Activated CD8-positive, alpha-beta memory T cell treated with anti-CD3 and anti-CD28 coated beads, Interleukin-2, amount 50 U/mL, for 48 hours (primary cell): ENCODE data around the gene DEFB123.
"Not testable (repeated sequence)": the region's sequence is repeated elsewhere in the genome, so short reads cannot be mapped to it uniquely, and the experiment has no call there.

ENCODE experiments used
- DNase-seq: peaks from one replicate; pipeline ENCODE4 v3.0.0-alpha.2; 2020

Gene DEFB123, protein sequence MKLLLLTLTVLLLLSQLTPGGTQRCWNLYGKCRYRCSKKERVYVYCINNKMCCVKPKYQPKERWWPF

DNA sequence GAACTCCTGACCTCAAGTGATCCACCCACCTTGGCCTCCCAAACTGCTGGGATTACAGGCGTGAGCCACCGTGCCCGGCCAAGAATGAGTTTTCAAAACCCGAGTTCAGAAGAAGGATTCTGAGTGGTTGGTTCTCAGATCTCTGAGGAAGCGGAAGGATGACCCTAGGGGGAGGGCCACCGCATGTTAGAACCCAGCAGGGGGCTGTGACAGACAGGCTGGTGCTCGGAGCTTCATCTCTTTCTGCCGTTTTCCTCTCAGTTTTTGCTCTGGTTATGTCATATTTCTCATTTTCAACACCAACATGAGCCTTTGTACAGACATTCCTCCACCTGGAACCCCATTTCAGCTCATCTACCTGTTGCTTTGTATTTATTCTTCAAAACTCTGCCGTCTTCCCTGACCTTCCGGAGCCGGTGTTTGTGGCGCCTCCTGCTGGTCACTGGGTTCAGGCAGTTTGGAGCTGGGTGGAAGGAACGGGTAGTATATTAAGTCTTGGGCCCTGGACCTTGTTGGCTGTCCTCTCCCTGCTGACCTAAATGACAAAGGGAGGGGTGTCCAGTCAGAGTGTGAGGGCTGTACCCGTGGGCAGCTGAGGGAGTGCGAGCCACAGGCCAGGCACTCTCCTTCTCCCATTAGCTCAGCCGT is at the start of gene DEFB123:
Gene DEFB123 (plus strand): TSS at position 621 of the 648 bp plus-strand sequence. CDS start 67 bp downstream, outside the sequence.
- peak; percentile 68 for DNase-seq

DNA sequence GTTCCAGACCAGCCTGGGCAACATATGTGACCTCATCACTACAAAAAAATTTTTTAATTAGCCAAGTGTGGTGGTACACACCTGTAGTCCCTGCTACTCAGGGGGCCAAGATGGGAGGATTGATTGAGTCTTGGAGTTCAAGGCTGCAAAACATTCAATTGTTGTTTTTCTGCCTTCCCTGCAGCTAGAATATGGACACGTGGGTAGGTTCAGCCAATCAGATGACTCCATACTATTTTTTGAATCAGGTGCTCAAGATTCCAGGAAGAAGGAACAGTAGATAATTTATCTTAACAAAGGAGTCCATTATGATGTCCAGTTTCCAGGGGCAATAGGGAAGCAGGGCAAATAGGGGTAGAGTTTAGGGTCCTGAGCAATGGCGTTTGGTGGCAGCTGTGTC is 47.6 kb upstream of the DEFB123 start:
- no peak for DNase-seq

DNA sequence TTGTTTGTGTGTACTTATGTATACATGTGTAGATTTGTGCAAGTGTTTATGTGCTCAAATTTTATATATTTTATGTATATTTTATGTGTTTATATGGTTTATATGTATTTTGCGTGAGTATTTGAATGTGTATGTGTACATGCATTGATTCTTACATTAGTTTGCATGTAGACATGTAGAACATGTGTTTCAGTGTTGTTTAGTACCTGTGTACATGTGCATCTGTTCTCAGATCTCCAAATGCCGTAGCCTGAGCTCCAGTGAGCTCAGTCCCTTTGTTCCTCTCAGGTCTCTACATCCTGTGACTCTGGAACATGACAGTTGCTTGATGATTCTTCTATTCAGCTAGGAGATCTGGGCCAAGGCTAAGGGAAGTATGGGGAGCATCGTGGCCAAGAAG is 45.5 kb upstream of the DEFB123 start:
- no peak for DNase-seq

DNA sequence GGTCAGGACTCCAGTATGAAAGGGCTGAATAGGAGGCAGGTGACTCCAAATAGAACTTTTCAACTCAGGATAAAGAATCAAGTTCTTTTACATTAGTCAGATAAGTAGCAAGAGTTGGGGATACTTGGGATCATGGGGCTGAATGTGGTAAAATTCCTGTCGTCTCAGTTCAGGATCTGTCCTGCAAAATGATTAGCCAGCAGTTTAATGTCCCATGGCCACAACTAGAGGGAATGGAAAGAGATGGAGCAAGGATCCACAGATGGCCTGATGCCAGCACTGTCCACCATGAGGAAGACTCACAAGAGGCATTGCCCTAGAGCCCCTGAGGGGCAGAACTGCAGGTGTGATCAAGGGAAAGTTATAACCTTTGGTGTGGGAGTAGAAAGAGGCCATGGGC is 36.5 kb upstream of the DEFB123 start:
- no peak for DNase-seq

DNA sequence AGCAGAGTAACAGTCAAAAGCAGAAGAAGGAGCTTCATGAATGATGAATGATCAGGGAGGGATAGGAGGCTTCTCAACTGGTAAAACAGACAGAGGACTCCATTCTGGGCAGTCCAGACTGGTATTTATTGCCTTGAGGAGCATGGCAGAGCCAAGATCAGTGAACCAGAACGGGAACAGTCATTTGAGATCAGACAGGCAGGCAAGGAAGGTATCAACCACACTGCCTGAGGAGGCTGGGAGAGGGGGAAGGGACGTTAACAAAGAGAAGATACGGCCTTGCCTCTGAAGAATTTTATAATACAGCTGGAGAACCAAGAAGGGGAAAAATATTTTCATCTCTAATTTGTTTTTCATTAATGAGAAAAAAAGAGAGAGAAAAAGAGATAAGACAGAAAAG is 34.3 kb upstream of the DEFB123 start, which contains the start of gene DEFB121:
Gene DEFB121 (minus strand): TSS at position 101 of the 400 bp plus-strand sequence. CDS start 63 bp downstream, at position 38.
- DNase-seq: no peak

DNA sequence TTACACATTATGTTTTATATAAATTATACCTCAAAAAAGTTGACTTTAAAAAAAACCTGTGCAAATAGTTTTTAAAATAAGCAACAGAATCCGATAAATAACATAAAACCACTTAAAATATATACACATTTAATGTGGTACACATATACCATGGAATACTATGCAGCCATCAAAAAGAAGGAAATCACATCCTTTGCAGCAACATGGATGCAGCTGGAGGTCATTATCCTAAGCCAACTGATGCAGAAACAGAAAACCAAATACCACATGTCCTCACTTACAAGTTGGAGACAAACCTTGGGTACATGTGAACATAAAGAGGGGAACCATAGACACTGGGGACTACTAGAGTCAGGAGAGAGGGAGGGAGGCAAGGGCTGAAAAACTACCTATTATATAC is 30.4 kb upstream of the DEFB123 start:
- DNase-seq: no peak

DNA sequence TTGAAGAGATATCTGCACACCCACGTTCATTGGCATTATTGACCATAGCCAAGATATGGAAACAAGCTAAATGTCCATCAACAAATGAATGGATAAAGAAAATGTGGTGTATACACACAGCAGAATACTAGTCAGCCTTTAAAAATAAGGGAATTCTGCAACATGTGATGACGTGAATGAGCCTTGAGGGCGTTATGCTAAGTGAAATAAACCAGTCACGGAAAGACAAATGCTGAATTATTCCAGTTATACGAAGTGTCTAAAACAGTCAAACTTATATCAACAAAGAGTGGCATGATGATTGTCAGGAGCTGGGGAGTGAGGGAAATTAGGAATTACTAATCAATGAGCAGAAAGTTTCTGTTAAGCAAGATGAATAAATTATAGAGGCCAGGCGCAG is 26.1 kb upstream of the DEFB123 start:
- DNase-seq: no peak

DNA sequence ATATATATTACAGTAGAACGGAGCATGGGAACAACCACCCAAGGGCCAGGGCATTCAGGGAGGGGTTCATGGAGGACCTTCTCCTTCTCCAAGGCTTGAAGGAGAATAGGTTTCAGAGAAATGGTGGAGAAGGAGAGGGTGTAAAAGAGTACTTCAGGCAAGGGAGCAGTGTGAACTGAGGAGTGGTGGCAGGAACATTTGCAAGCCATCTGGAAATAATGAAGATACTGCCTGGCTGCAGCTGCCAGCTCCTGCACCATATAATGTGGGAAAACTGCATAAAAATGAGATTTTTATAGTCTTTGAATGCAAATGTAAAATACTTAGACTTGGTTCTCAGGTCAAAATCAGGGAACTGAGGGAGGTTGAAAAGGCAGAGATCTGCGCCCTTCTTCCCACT is 24.8 kb upstream of the DEFB123 start:
- no peak for DNase-seq

DNA sequence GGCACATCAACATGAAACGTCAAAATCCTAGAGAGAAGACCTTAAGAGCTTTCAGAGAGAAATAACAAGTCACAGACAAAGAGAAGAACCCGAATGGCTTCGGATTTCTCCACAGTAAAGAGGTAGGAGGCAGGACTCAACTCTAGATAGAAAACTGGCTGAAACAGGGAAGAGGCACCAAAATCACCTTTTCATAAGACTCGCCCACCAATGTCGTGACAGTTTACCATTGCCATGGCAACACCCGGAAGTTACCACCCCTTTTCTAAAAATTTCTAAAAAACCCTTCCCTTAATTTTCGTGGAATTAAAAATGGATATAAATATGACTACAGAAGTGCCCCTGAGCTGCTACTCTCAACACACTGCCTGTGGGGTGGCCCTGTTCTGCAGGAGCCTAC is 22.1 kb upstream of the DEFB123 start:
- no peak for DNase-seq

DNA sequence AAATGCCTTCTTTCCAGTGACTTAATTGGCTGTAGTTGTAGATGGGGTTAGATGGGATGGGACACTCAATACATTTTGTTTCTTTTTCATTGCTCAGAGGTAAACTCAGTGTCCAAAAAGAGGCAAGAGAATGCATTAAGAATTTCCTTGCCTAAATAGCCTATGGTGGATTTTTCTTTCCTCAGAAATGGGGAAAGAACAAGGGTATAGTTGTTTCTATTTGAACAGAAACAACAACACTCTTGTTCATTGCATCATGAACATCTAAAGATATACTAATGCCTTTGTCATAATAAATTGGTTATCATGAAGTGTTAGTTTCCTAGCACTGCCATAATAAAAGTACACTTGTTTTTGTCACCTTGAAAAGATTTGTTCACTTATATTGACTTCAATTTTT is 14.6 kb upstream of the DEFB123 start:
- DNase-seq: no peak

DNA sequence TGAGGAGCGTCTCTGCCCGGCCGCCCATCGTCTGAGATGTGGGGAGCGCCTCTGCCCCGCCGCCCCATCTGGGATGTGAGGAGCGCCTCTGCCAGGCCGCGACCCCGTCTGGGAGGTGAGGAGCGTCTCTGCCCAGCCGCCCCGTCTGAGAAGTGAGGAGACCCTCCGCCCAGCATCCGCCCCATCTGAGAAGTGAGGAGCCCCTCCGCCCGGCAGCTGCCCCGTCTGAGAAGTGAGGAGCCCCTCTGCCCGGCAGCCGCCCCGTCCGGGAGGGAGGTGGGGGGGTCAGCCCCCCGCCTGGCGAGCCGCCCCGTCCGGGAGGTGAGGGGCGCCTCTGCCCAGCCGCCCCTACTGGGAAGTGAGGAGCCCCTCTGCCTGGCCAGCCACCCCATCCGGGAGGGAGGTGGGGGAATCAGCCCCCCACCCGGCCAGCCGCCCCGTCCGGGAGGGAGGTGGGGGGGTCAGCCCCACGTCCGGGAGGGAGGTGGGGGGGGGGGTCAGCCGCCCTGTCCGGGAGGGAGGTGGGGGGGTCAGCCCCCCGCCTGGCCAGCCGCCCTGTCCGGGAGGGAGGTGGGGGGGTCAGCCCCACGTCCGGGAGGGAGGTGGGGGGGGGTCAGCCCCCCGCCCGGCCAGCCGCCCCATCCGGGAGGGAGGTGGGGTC is 13.4 kb upstream of the DEFB123 start:
- DNase-seq: not testable (repeated sequence)

DNA sequence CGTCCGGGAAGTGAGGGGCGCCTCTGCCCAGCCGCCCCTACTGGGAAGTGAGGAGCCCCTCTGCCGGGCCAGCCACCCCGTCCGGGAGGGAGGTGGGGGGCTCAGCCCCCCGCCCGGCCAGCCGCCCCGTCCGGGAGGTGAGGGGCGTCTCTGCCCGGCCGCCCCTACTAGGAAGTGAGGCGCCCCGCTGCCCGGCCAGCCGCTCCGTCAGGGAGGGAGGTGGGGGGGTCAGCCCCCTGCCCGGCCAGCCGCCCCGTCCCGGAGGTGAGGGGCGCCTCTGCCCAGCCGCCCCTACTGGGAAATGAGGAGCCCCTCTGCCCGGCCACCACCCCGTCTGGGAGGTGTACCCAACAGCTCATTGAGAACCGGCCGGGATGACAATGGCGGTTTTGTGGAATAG is 12.9 kb upstream of the DEFB123 start:
- DNase-seq: not testable (repeated sequence)

DNA sequence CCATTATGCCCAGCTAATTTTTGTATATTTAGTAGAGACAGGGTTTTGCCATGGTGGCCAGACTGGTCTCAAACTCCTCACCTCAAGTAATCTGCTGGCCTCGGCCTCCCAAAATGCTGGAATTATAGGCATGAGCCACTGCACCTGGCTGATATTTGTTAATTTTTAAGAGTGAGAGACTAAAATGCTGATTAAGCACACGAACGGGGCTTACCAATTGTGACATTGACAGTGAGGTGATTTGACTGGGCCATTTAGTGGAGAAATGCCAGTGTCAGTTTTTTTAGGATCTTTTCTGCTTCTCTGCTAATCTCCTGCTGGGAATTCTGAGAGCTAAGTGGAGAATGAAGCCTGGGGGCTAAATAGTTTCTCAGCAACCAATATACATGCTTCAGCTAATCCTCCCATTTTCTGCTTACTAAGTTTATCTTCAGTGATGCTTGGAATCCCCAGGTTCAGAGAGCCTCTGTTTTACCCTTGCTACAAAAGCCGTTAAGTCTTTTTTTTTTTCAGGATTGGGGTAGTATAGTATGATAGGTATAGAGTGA is 9.8 kb upstream of the DEFB123 start:
- DNase-seq: no peak

DNA sequence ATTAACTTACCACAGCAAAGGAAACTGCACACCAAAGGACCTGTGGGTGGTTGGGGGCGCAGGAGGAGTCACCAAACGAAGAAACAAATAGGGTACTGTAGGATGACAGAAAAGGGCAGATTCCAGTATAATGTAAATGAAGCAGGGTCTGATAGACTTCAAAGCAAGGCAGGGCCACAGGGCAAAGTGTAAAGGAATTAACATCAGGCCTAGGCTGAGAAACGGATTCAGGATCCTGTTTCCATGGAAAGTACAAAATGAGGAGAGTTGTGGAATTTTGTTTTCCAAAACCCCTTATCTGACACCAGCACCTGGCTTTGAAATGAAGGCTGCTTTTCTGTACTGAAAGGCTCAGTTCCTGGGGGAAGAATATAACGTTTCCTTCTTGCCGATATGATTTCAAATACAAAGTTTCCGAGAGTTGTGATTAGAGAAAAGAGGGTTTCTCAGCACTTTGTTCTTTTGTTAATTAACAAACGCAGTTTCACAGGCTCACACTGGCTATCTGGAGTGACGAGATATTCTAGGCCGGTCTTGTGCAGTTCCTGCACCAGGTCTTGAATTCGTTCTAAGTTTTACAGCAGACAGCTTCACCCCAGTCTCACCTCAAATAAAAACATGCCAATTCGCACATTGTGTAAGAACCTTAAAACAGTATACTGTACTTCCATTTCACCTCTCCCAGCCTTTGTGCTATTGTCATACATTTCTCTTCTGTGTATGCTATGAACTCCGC is 5.8 kb downstream of the DEFB123 start:
- DNase-seq: no peak

DNA sequence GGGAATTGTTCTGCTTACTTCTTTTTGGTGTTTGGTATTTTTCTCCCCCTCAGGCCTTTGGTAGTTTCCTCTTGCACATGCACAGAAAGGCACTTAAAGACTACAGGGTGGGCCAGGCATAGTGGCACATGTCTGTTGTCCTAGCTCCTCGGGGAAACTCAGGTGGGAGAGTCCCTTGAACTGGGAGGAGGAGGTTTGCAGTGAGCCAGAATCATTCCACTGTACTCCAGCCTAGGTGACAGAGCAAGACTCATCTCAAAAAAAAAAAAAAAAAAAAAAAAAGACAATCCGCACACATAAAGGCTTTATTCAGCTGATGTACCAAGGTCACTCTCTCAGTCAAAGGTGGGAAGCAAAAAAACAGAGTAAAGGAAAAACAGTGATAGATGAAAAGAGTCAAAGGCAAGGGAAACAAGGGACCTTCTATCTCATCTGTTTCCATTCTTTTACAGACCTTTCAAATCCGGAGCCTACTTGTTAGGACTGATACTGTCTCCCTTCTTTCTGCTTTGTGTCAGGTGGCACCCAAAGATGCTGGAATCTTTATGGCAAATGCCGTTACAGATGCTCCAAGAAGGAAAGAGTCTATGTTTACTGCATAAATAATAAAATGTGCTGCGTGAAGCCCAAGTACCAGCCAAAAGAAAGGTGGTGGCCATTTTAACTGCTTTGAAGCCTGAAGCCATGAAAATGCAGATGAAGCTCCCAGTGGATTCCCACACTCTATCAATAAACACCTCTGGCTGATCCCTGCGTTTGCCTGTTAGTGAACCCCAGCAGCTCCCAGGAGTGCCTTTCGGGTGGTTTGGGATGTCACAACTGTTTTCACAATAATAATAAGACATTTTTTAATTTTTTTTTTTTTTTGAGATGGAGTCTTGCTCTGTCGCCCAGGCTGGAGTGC is 9.3 kb downstream of the DEFB123 start:
- no peak for DNase-seq

DNA sequence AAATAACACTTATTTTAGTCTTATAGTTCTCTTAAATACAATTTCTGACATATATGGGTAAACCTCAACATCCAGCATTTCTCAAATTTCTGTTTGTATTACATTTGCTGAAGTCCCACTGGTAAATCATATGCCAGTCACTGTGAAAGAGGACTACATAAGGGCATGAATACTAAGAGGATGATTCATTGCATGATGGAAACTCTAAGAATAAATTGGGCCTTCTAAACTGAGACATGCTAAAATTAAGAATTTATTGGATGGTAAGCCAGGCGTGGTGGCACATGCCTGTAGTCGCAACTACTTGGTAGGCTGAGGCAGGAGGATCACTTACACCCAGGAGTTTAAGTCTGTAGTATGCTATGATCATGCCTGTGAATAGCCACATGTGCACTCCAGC is 12.1 kb downstream of the DEFB123 start:
- DNase-seq: no peak

DNA sequence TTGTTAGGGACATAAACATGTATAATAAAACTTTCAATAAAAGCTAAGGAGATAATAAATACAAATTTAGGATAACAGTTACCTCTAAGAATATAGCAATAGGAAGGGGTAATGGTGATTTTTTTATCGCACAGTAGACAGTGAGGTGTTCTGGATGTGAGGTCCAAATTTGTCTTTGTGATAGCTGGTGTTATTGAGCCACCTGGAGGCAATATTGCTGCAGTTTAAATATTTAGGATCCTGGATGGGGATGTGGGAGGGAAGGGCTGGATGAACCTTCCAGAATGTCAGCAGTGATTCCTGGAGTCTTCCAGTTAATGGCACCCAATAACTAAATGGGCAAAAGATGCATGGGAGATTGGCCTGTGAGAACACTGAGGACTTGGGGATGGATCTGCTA is 13.9 kb downstream of the DEFB123 start:
- no peak for DNase-seq

DNA sequence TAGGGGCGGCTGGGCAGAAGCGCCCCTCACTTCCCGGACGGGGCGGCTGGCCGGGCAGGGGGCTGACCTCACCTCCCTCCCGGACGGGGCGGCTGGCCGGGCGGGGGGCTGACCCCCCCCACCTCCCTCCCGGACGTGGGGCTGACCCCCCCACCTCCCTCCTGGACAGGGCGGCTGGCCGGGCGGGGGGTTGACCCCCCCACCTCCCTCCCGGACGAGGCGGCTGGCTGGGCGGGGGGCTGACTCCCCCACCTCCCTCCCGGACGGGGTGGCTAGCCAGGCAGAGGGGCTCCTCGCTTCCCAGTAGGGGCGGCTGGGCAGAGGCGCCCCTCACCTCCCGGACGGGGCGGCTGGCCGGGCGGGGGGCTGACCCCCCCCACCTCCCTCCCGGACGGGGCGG is 30.5 kb downstream of the DEFB123 start:
- DNase-seq: not testable (repeated sequence)

DNA sequence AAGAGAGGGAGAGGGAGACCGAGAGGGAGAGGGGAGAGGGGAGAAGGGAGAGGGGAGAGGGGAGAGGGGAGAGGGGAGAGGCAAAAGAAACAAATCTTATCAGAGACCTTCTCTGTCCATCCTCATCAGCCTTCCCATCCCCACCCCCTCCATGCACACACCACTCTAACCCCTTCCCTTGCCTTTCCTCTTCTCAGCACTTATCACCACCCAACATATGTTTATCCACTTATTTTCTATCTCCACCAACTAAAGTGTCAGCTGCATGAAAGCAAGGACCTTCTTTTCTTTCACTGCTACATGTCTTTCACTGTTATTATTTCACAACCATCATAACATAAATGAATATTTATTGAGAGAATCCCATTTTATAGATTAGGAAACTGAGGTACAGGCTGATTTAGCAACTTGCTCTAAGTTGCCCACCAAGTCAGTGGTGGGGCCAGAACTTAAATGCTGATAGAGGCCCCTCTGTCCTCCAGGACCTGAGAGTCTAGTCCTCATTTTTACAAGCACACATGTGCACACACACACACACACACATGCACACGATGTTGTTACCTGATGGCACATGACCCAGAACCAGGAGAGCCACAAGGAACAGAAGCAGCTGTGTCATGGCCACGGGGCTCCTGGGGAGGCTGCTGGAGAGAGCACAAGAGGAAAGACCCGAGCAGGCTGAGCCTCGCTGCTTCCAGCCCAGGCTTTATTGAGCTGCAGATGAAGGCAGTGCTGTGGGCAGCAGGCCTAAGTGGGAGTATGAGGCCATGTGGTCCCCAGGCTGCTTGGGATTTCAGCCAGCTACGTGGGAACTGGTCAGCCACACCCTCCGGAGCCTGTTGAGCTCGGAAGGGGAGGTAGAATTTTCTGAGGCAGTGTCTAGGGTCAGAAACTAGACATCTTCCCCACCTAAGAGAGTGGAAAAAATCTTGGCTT is 32.2 kb downstream of the DEFB123 start:
- no peak for DNase-seq

DNA sequence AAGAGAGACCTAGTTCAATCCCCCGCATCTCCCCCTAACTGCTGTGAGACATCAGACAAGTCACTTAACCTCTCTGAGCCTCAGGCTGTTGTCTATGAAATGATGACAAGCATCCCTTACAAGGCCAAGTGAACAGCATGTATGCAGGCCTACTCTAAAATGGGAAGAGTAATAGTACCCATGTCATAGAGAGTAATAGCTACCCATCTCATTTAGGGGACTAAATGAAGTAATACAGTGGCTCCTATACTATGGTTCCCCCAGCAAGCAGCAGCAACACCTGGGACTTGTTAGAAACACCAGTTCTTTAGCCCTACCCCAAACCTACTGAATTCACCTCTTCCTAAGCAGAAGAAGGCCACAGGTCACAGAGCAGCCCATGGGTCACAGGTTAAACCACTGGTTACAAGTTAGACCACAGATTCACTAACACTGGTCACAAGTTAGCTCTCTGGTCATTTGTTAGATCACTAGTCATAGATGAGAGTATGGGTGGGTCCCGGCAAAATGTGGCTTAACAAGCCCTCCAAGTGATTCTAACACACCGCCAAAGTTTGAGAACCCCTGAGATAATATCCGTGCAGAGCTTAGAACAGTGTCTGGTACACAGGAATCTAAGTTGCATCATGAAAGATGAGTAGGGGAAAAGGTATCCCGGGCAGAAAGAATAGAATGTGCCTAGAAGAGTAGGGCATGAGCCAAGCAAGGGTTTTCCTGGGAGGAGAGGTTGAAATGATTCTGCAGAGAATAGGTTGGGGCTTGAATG is 33.1 kb downstream of the DEFB123 start:
- DNase-seq: no peak

DNA sequence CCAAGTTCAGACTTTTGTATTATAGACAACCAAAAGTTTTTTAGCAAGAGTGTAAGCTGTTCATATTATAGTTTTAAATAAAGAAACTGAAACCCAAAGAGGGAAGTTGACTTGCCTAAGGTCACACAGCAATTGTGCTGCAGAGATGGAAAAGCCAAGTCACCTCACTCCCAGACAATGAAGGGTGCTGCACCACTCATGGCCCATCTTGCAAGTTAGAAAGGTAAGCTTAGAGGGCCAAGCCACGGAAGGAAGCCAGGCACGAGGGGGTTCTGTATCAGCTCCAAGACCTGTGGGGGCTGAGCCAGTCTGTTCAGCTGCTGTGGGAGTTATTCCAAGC is 33.6 kb downstream of the DEFB123 start:
- no peak for DNase-seq
